ENCODE measurements around the gene TCL1A. TPM values are rescaled to one million over a fixed set of nuclear protein-coding genes. Genes with fewer than 3 reads are reported as not detected.

TCL1A gene
- total and polyA plus RNA-seq, 10 of the 15 experiments (the other 5 are each of a cell fraction or from before 2014, with no cell fraction given), result 5.9 to 283 (median 113) TPM

GRCh38 chr14:95758331-95758730 is 44.4 kb upstream of the TCL1A start:
- Histone ChIP-seq H3K9me3 (replicated peaks; ENCODE audit: control insufficient read depth, insufficient read depth, low read length) (no peaks in the 10 kb centered on the region), H4K20me1 (ENCODE audit: control insufficient read depth, insufficient read depth) (no peaks in the 10 kb centered on the region), H3K27ac (ENCODE audit: control insufficient read depth, insufficient read depth) (no peak overlapping the region), H3K4me3 (no peak overlapping the region), H3K9ac (ENCODE audit: control insufficient read depth, insufficient read depth, low read length) (no peak overlapping the region), H3K4me1 (ENCODE audit: control insufficient read depth, insufficient read depth, low read length) (no peaks in the 10 kb centered on the region), H3K4me2 (ENCODE audit: control insufficient read depth, insufficient read depth) (no peak overlapping the region), H2AFZ (ENCODE audit: control insufficient read depth, low read depth, low read length) (no peak overlapping the region), H3K36me3 (ENCODE audit: control insufficient read depth in 2 of 2, insufficient read depth in 2 of 2, low read length in 1 of 2) (no peaks in the 10 kb centered on the region), H3K27me3 (replicated peaks in 1 of 2; ENCODE audit: control insufficient read depth in 2 of 2, insufficient read depth in 2 of 2, low read length in 1 of 2) (no peaks in the 10 kb centered on the region), H3K79me2 (ENCODE audit: control insufficient read depth, insufficient read depth, low read length) (no peaks in the 10 kb centered on the region)
- intact Hi-C loops (cut with micrococcal nuclease; ENCODE audit: unreplicated experiment) (no loop called here), in situ Hi-C loops (cut with MboI) (no loop called here)
- no TSS peak for BruUV-seq (replicated peaks)
- WGBS (ENCODE audit: insufficient coverage, insufficient replicate concordance, low lambda C conversion rate, missing lambda C conversion rate), result 49% methylated on average over 7 of the region's 7 CpGs
- ChIA-PET POLR2A (no interaction called here), CTCF (no interaction called here), SMC1A (ENCODE audit: uncharacterized antibody, unreplicated experiment) (no interaction called here), RAD21 (ENCODE audit: unreplicated experiment) (no interaction called here)
- no peak for FAIRE-seq
- DNase-seq (ENCODE audit: low read depth, low spot score), result no peak
- no peak for ATAC-seq
- TF ChIP-seq MEF2A (IDR thresholded peaks at IDR 0.05; ENCODE audit: insufficient read depth, low read depth, low read length) (no peak), REST (IDR thresholded peaks at IDR 0.05; ENCODE audit: low read depth, low read length) (no peak), FOXM1 (IDR thresholded peaks at IDR 0.05; ENCODE audit: low read depth, low read length) (no peak), ZBTB4 (CRISPR knock-in tag; IDR thresholded peaks at IDR 0.05) (no peak), HDAC6 (IDR thresholded peaks at IDR 0.05; ENCODE audit: unreplicated experiment) (no peak), KAT2A (conservative IDR thresholded peaks at IDR 0.05; ENCODE audit: control insufficient read depth, low read depth, low read length) (no peak), BACH1 (IDR thresholded peaks at IDR 0.05; ENCODE audit: borderline replicate concordance) (no peak), SRF (IDR thresholded peaks at IDR 0.05; ENCODE audit: low read depth in 2 of 2, low read length in 2 of 2) (no peak), HDGF (IDR thresholded peaks at IDR 0.05) (no peak), ASH2L (IDR thresholded peaks at IDR 0.05; ENCODE audit: borderline replicate concordance, low read depth) (no peak), RAD51 (IDR thresholded peaks at IDR 0.05) (no peak), BMI1 (IDR thresholded peaks at IDR 0.05; ENCODE audit: borderline replicate concordance) (no peak), ZNF687 (IDR thresholded peaks at IDR 0.05) (no peak)

All from GM12878 (cell line).